Measurements from ENCODE around the gene UNC79. TPM values are rescaled to one million over a fixed set of nuclear protein-coding genes. Genes with fewer than 3 reads are reported as not detected.

Gene UNC79
- total RNA-seq, 1 donor from 2014 or later, result 0.10 TPM

GRCh38 chr14:93528884-93529558, 98.3 kb downstream of the UNC79 start:
- Mint-ChIP-seq H3K27ac (ENCODE audit: unreplicated experiment) (no peak overlapping the region), H3K36me3 (ENCODE audit: low read depth) (no peaks in the 10 kb centered on the region), H3K9me3 (ENCODE audit: low read depth) (no peaks in the 10 kb centered on the region), H3K4me3 (ENCODE audit: unreplicated experiment) (no peak overlapping the region), H3K4me1 (ENCODE audit: low read depth) (no peaks in the 10 kb centered on the region), H3K27me3 (ENCODE audit: low read depth) (peaks cover 2% of the 10 kb centered on the region)
- TF ChIP-seq CTCF (IDR thresholded peaks at IDR 0.05), result no peak
- no peak for DNase-seq (ENCODE audit: low spot score)

DNA sequence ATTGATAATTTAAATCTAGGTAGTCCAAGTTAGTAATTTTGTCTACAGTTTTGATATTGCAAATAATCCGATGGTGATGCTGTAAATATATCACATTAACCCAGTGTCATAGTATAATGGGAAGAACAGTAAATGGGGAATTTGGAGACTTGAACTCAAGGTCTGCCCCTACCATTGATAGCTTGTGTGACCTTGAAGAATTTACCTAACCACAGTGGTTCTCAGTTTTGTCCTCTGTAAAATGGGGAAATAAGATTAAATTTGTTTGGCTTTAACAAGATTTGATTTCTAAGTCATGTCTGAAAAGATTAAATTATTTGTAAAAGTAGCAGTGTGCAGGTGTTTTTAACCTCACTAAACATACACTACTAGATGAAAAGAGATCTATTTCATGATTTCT, 100.9 kb downstream of the UNC79 start:
- peaks cover 6% of the 10 kb centered on the region for H3K27me3 Mint-ChIP-seq (ENCODE audit: low read depth)
- no peak overlapping the region for H3K27ac Mint-ChIP-seq (ENCODE audit: unreplicated experiment)
- H3K4me3 Mint-ChIP-seq (ENCODE audit: unreplicated experiment), result no peak overlapping the region
- TF ChIP-seq CTCF (IDR thresholded peaks at IDR 0.05), result no peak
- H3K4me1 Mint-ChIP-seq (ENCODE audit: low read depth), result no peaks in the 10 kb centered on the region
- DNase-seq (ENCODE audit: low spot score), result no peak
- H3K36me3 Mint-ChIP-seq (ENCODE audit: low read depth), result no peaks in the 10 kb centered on the region
- no peaks in the 10 kb centered on the region for H3K9me3 Mint-ChIP-seq (ENCODE audit: low read depth)

DNA sequence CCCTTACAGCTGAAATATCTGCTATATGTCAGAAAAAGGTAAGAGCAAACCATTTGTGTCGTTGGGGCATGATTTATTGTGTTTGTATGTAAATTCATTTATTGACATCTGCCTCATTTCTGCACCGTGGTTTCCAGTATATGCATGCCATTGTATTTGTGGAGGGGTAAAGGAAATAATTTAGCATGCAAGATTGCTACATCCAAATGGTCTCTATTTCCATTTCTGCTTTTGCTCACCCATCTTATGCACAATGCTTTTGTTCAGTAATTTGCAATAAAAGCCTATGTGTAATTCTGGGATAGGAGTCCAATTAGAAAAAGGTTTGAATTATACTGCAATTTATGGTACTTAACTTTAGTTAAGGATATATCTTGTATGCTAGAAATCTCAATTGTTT, 101.8 kb downstream of the UNC79 start:
- Mint-ChIP-seq H3K27me3 (ENCODE audit: low read depth) (peaks cover 9% of the 10 kb centered on the region), H3K36me3 (ENCODE audit: low read depth) (no peaks in the 10 kb centered on the region), H3K4me3 (ENCODE audit: unreplicated experiment) (no peak overlapping the region), H3K9me3 (ENCODE audit: low read depth) (no peaks in the 10 kb centered on the region), H3K4me1 (ENCODE audit: low read depth) (no peaks in the 10 kb centered on the region), H3K27ac (ENCODE audit: unreplicated experiment) (no peak overlapping the region)
- no peak for DNase-seq (ENCODE audit: low spot score)
- TF ChIP-seq CTCF (IDR thresholded peaks at IDR 0.05), result no peak

DNA sequence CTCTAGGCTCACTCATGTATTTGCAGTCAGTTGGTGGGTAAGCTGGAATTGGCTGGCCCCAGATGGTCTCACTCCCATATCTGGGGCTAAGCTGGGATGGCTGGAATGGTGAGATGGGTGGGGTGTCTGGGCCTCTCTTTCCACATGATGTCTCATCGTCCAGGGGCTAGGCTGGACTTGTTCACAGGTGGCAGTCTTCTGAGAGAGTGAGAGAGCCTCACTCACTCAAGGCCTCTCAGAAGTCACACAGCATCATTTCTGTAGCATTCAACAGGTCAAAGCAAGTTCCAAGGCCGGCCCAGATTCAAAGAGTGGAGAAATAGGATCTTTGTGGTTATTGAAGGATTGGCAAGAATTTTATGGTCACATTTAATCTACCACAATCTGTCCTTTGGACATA, 102.7 kb downstream of the UNC79 start:
- H3K27me3 Mint-ChIP-seq (ENCODE audit: low read depth), result peaks cover 11% of the 10 kb centered on the region
- no peak for DNase-seq (ENCODE audit: low spot score)
- TF ChIP-seq CTCF (IDR thresholded peaks at IDR 0.05), result no peak
- no peak overlapping the region for H3K27ac Mint-ChIP-seq (ENCODE audit: unreplicated experiment)
- no peaks in the 10 kb centered on the region for H3K36me3 Mint-ChIP-seq (ENCODE audit: low read depth)
- H3K9me3 Mint-ChIP-seq (ENCODE audit: low read depth), result no peaks in the 10 kb centered on the region
- H3K4me1 Mint-ChIP-seq (ENCODE audit: low read depth), result no peaks in the 10 kb centered on the region
- no peak overlapping the region for H3K4me3 Mint-ChIP-seq (ENCODE audit: unreplicated experiment)

- Mint-ChIP-seq H3K36me3 (ENCODE audit: low read depth) (no peaks in the 10 kb centered on the region), H3K9me3 (ENCODE audit: low read depth) (no peaks in the 10 kb centered on the region), H3K27me3 (ENCODE audit: low read depth) (peaks cover 12% of the 10 kb centered on the region), H3K27ac (ENCODE audit: unreplicated experiment) (no peak overlapping the region), H3K4me1 (ENCODE audit: low read depth) (no peaks in the 10 kb centered on the region), H3K4me3 (ENCODE audit: unreplicated experiment) (no peak overlapping the region)
- DNase-seq (ENCODE audit: low spot score), result no peak
- no peak for TF ChIP-seq CTCF (IDR thresholded peaks at IDR 0.05)
Observed at GRCh38 chr14:93533842-93534241, 103.1 kb downstream of the UNC79 start.

Data from chondrocyte (in vitro differentiated cells).